Liver (tissue), 9 donors: ENCODE data around the gene SERP1. TPM values are rescaled to one million over a fixed set of nuclear protein-coding genes. Genes with fewer than 3 reads are reported as not detected.

Experiments used
- DNase-seq: peaks from one replicate; pipeline ENCODE4 v3.0.0-alpha.2; 2017; ENCODE audit warnings: low spot score
- H3K27ac ChIP-seq, 2 donors: one replicate each; pipeline ENCODE4 v1.7.0; 2013; ENCODE audit warnings: inconsistent platforms in 2 of 2, low read length in 2 of 2, control low read depth in 1 of 2, low read depth in 1 of 2, mild to moderate bottlenecking in 1 of 2
- H3K27me3 ChIP-seq, 4 donors: one replicate each; pipeline versions ENCODE4 v1.6.1 to v1.7.0; 2013; ENCODE audit warnings: low read length in 3 of 4, inconsistent platforms in 1 of 4, mild to moderate bottlenecking in 1 of 4, moderate library complexity in 1 of 4; ENCODE audit not compliant: control insufficient read depth in 4 of 4, insufficient read depth in 4 of 4
- H3K36me3 ChIP-seq, 4 donors: one replicate each; pipeline versions ENCODE4 v1.6.1 to v1.7.0; 2013; ENCODE audit warnings: low read length in 3 of 4, mild to moderate bottlenecking in 3 of 4, low read depth in 1 of 4, moderate library complexity in 1 of 4; ENCODE audit not compliant: control insufficient read depth in 4 of 4, insufficient read depth in 3 of 4
- H3K4me1 ChIP-seq, 4 donors: one replicate each; pipeline versions ENCODE4 v1.6.1 to v1.7.0; 2013; ENCODE audit warnings: low read length in 3 of 4, mild to moderate bottlenecking in 3 of 4, moderate library complexity in 1 of 4; ENCODE audit not compliant: control insufficient read depth in 4 of 4, insufficient read depth in 4 of 4
- H3K4me3 ChIP-seq, 3 donors: one replicate each; pipeline versions ENCODE4 v1.6.1 to v1.7.0; 2013; ENCODE audit warnings: low read length in 3 of 3, control low read depth in 1 of 3, low read depth in 1 of 3, mild to moderate bottlenecking in 1 of 3
- H3K9ac ChIP-seq, 2 donors: one replicate each; pipeline ENCODE4 v1.7.0; 2013; ENCODE audit warnings: low read length in 2 of 2, mild to moderate bottlenecking in 2 of 2, moderate library complexity in 2 of 2, control low read depth in 1 of 2, low read depth in 1 of 2
- H3K9me3 ChIP-seq, 4 donors: one replicate each; pipeline versions ENCODE4 v1.6.1 to v1.7.0; 2013; ENCODE audit warnings: low read length in 3 of 4; ENCODE audit not compliant: control insufficient read depth in 4 of 4
- EGR1 ChIP-seq, 2 donors: IDR thresholded peaks; 2 replicates each; pipeline ENCODE4 v1.6.1; 2016 to 2018; ENCODE audit warnings: antibody characterized with exemption in 2 of 2, low read depth in 2 of 2
- FOXA1 ChIP-seq: IDR thresholded peaks from 2 replicates; pipeline ENCODE4 v1.6.1; 2016; ENCODE audit warnings: antibody characterized with exemption
- FOXA2 ChIP-seq: IDR thresholded peaks from 2 replicates; pipeline ENCODE4 v1.6.1; 2016; ENCODE audit warnings: antibody characterized with exemption
- GABPA ChIP-seq, 2 donors: IDR thresholded peaks in 1 of 2; conservative IDR thresholded peaks in 1 of 2; 2 replicates each; pipeline ENCODE4 v1.6.1; 2016; ENCODE audit warnings: antibody characterized with exemption in 2 of 2, mild to moderate bottlenecking in 1 of 2, moderate library complexity in 1 of 2
- HNF4A ChIP-seq, 2 donors: conservative IDR thresholded peaks; 2 replicates each; pipeline ENCODE4 v1.6.1; 2016; ENCODE audit warnings: antibody characterized with exemption in 2 of 2, mild to moderate bottlenecking in 2 of 2
- HNF4G ChIP-seq: IDR thresholded peaks from 2 replicates; pipeline ENCODE4 v1.6.1; 2016; ENCODE audit warnings: antibody characterized with exemption
- JUND ChIP-seq, 2 donors: IDR thresholded peaks; 2 replicates each; pipeline ENCODE4 v1.6.1; 2016; ENCODE audit warnings: antibody characterized with exemption in 2 of 2
- NR2F2 ChIP-seq: IDR thresholded peaks from 2 replicates; pipeline ENCODE4 v1.6.1; 2016; ENCODE audit warnings: antibody characterized with exemption
- RAD21 ChIP-seq, 2 donors: IDR thresholded peaks; 2 replicates each; pipeline ENCODE4 v1.6.1; 2016; ENCODE audit warnings: antibody characterized with exemption in 2 of 2, mild to moderate bottlenecking in 2 of 2
- SP1 ChIP-seq: IDR thresholded peaks from 2 replicates; pipeline ENCODE4 v1.6.1; 2018; ENCODE audit warnings: antibody characterized with exemption, mild to moderate bottlenecking
- TAF1 ChIP-seq: conservative IDR thresholded peaks from 2 replicates; pipeline ENCODE4 v1.6.1; 2016; ENCODE audit warnings: antibody characterized with exemption, mild to moderate bottlenecking
- YY1 ChIP-seq: IDR thresholded peaks from 2 replicates; pipeline ENCODE4 v1.6.1; 2016; ENCODE audit warnings: antibody characterized with exemption, mild to moderate bottlenecking
- WGBS: extraction: QIAGEN DNeasy Blood & Tissue Kit; methylation state at CpG from one replicate; pipeline ENCODE4 v1.1.7; 2013; 5-methylcytosine and 5-hydroxymethylcytosine counted together
- polyA plus RNA-seq, 2 donors: library from polyadenylated mRNA; stranded (reverse) in 1 of 2; unstranded in 1 of 2; fragments of 200-250 nt in 1 of 2; fragments of >200 nt in 1 of 2; fragmentation: Nextera tagmentation in 1 of 2; extraction: Ambion mirVana in 1 of 2; gene quantifications; one replicate each; pipeline versions ENCODE4 v1.2.1 to v1.2.3, GENCODE V29; 2013 to 2015
- total RNA-seq, 2 donors: library from RNA; depleted of rRNA; stranded (reverse); fragments of >200 nt; gene quantifications; one replicate each; pipeline ENCODE4 v1.2.3, GENCODE V29; 2014
- TF ChIP-seq, protein P1 (sequence below): IDR thresholded peaks from 2 replicates; pipeline ENCODE4 v1.6.1; 2016; ENCODE audit warnings: antibody characterized with exemption
- TF ChIP-seq, protein P2 (sequence below): IDR thresholded peaks from 2 replicates; pipeline ENCODE4 v1.6.1; 2016; ENCODE audit warnings: antibody characterized with exemption
- TF ChIP-seq, protein P3 (sequence below): fragments of 150-350 bp; IDR thresholded peaks from 2 replicates; pipeline ENCODE4 v1.5.1; 2017; ENCODE audit warnings: improper control_type of control experiment, low read depth, low read length; ENCODE audit not compliant: missing input control
- TF ChIP-seq, protein P4 (sequence below): IDR thresholded peaks from 2 replicates; pipeline ENCODE4 v1.6.1; 2016; ENCODE audit warnings: antibody characterized with exemption, mild to moderate bottlenecking
- TF ChIP-seq, protein P5 (sequence below): IDR thresholded peaks from 2 replicates; pipeline ENCODE4 v1.6.1; 2016; ENCODE audit warnings: antibody characterized with exemption
- donor health status: healthy.
- donor health status: healthy.
- donor health status: healthy.
- donor health status: healthy.
- donor health status: healthy.

SERP1 gene
- total and polyA plus RNA-seq, 4 donors: 116 to 254 (median 182) TPM

DNA sequence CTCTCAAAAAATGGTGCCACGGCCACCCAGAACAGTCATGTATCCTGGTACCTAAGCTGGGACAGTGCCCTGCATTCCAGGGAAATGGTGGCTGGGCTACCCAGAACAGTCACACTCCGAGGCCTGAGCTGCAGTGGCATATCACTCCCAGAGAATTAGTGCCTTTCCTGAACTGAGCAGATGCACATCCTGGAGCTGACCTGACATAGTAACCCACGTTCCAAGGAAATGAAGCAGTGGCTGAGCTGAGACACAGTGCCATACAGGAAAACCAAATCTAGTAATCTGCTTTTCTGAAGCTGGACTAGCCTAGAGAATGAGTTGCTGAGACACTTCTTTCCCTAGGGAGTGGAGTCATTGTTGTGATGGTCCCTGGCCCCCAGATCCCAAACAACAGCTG, 41.8 kb downstream of the SERP1 start:
- 87% methylated on average over 3 of the region's 3 CpGs for WGBS

More for the DNA sequence above, 41.8 kb downstream of the SERP1 start:
- H3K4me1 ChIP-seq: no peaks in the 10 kb centered on the region
- no peak overlapping the region for H3K9ac ChIP-seq
- no peaks in the 10 kb centered on the region for H3K36me3 ChIP-seq
- H3K27ac ChIP-seq: no peak overlapping the region
- TF ChIP-seq, protein P1, sequence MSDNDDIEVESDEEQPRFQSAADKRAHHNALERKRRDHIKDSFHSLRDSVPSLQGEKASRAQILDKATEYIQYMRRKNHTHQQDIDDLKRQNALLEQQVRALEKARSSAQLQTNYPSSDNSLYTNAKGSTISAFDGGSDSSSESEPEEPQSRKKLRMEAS: no peak
- TF ChIP-seq TAF1 (no peak), EGR1 (IDR thresholded peaks at IDR 0.05; ENCODE audit: low read depth in 2 of 2) (no peak), FOXA2 (no peak), NR2F2 (no peak), HNF4A (conservative IDR thresholded peaks at IDR 0.05) (no peak), GABPA (IDR thresholded peaks at IDR 0.05 in 1 of 2, conservative IDR thresholded peaks at IDR 0.05 in 1 of 2) (no peak), RAD21 (IDR thresholded peaks at IDR 0.05) (no peak), JUND (IDR thresholded peaks at IDR 0.05) (no peak), SP1 (no peak), FOXA1 (no peak), YY1 (no peak), HNF4G (no peak)
- TF ChIP-seq, protein P2, sequence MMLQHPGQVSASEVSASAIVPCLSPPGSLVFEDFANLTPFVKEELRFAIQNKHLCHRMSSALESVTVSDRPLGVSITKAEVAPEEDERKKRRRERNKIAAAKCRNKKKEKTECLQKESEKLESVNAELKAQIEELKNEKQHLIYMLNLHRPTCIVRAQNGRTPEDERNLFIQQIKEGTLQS: no peak
- TF ChIP-seq, protein P3, sequence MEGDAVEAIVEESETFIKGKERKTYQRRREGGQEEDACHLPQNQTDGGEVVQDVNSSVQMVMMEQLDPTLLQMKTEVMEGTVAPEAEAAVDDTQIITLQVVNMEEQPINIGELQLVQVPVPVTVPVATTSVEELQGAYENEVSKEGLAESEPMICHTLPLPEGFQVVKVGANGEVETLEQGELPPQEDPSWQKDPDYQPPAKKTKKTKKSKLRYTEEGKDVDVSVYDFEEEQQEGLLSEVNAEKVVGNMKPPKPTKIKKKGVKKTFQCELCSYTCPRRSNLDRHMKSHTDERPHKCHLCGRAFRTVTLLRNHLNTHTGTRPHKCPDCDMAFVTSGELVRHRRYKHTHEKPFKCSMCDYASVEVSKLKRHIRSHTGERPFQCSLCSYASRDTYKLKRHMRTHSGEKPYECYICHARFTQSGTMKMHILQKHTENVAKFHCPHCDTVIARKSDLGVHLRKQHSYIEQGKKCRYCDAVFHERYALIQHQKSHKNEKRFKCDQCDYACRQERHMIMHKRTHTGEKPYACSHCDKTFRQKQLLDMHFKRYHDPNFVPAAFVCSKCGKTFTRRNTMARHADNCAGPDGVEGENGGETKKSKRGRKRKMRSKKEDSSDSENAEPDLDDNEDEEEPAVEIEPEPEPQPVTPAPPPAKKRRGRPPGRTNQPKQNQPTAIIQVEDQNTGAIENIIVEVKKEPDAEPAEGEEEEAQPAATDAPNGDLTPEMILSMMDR: no peak
- TF ChIP-seq, protein P4, sequence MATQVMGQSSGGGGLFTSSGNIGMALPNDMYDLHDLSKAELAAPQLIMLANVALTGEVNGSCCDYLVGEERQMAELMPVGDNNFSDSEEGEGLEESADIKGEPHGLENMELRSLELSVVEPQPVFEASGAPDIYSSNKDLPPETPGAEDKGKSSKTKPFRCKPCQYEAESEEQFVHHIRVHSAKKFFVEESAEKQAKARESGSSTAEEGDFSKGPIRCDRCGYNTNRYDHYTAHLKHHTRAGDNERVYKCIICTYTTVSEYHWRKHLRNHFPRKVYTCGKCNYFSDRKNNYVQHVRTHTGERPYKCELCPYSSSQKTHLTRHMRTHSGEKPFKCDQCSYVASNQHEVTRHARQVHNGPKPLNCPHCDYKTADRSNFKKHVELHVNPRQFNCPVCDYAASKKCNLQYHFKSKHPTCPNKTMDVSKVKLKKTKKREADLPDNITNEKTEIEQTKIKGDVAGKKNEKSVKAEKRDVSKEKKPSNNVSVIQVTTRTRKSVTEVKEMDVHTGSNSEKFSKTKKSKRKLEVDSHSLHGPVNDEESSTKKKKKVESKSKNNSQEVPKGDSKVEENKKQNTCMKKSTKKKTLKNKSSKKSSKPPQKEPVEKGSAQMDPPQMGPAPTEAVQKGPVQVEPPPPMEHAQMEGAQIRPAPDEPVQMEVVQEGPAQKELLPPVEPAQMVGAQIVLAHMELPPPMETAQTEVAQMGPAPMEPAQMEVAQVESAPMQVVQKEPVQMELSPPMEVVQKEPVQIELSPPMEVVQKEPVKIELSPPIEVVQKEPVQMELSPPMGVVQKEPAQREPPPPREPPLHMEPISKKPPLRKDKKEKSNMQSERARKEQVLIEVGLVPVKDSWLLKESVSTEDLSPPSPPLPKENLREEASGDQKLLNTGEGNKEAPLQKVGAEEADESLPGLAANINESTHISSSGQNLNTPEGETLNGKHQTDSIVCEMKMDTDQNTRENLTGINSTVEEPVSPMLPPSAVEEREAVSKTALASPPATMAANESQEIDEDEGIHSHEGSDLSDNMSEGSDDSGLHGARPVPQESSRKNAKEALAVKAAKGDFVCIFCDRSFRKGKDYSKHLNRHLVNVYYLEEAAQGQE: no peak
- TF ChIP-seq, protein P5, sequence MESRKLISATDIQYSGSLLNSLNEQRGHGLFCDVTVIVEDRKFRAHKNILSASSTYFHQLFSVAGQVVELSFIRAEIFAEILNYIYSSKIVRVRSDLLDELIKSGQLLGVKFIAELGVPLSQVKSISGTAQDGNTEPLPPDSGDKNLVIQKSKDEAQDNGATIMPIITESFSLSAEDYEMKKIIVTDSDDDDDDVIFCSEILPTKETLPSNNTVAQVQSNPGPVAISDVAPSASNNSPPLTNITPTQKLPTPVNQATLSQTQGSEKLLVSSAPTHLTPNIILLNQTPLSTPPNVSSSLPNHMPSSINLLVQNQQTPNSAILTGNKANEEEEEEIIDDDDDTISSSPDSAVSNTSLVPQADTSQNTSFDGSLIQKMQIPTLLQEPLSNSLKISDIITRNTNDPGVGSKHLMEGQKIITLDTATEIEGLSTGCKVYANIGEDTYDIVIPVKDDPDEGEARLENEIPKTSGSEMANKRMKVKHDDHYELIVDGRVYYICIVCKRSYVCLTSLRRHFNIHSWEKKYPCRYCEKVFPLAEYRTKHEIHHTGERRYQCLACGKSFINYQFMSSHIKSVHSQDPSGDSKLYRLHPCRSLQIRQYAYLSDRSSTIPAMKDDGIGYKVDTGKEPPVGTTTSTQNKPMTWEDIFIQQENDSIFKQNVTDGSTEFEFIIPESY: no peak
- no peaks in the 10 kb centered on the region for H3K27me3 ChIP-seq
- no peak overlapping the region for H3K4me3 ChIP-seq
- no peak for DNase-seq
- no peaks in the 10 kb centered on the region for H3K9me3 ChIP-seq
